ENCODE measurements around the gene SLC39A1.

Gene SLC39A1

GRCh38 chr1:153938996-153939395 lies 24.3 kb downstream of the SLC39A1 start:
- TF ChIP-seq SPI1 (IDR thresholded peaks at IDR 0.05; ENCODE audit: borderline replicate concordance, low read depth) (no peak), POLR2AphosphoS5 (IDR thresholded peaks at IDR 0.05; ENCODE audit: low read depth) (no peak), GABPA (IDR thresholded peaks at IDR 0.05; ENCODE audit: low read depth) (no peak), CTCF (IDR thresholded peaks at IDR 0.05; ENCODE audit: insufficient read depth, low read length) (no peak), REST (IDR thresholded peaks at IDR 0.05; ENCODE audit: insufficient replicate concordance, low read depth) (no peak)
- no peak for DNase-seq (ENCODE audit: low read depth in 1 of 2, low spot score in 1 of 2)
- H3K4me3 ChIP-seq (replicated peaks; ENCODE audit: insufficient read depth, low read length) = no peak overlapping the region
- H3K27me3 ChIP-seq (ENCODE audit: insufficient read depth, poor library complexity, severe bottlenecking) = no peaks in the 10 kb centered on the region
- no peak overlapping the region for H3K27ac ChIP-seq (replicated peaks)

- no peaks in the 10 kb centered on the region for H3K27me3 ChIP-seq (ENCODE audit: insufficient read depth, poor library complexity, severe bottlenecking)
- no peak for DNase-seq (ENCODE audit: low read depth in 1 of 2, low spot score in 1 of 2)
- H3K27ac ChIP-seq (replicated peaks) = no peak overlapping the region
- no peak overlapping the region for H3K4me3 ChIP-seq (replicated peaks; ENCODE audit: insufficient read depth, low read length)
- no peak for TF ChIP-seq REST (IDR thresholded peaks at IDR 0.05; ENCODE audit: insufficient replicate concordance, low read depth)
- TF ChIP-seq POLR2AphosphoS5 (IDR thresholded peaks at IDR 0.05; ENCODE audit: low read depth) = no peak
- no peak for TF ChIP-seq SPI1 (IDR thresholded peaks at IDR 0.05; ENCODE audit: borderline replicate concordance, low read depth)
- no peak for TF ChIP-seq CTCF (IDR thresholded peaks at IDR 0.05; ENCODE audit: insufficient read depth, low read length)
- TF ChIP-seq GABPA (IDR thresholded peaks at IDR 0.05; ENCODE audit: low read depth) = no peak
Observed at GRCh38 chr1:153937331-153937730, 26.0 kb downstream of the SLC39A1 start.

- no peak for DNase-seq (ENCODE audit: low read depth in 1 of 2, low spot score in 1 of 2)
- TF ChIP-seq REST (IDR thresholded peaks at IDR 0.05; ENCODE audit: insufficient replicate concordance, low read depth) (no peak), CTCF (IDR thresholded peaks at IDR 0.05; ENCODE audit: insufficient read depth, low read length) (no peak)
- H3K27ac ChIP-seq (replicated peaks) = no peak overlapping the region
- no peak overlapping the region for H3K4me3 ChIP-seq (replicated peaks; ENCODE audit: insufficient read depth, low read length)
- H3K27me3 ChIP-seq (ENCODE audit: insufficient read depth, poor library complexity, severe bottlenecking) = no peaks in the 10 kb centered on the region
Observed at GRCh38 chr1:153936011-153936802, 27.1 kb downstream of the SLC39A1 start.

Data from HL-60 (cell line).